Measurements from ENCODE around the gene KRT80.
"Not testable (repeated sequence)": the region's sequence is repeated elsewhere in the genome, so short reads cannot be mapped to it uniquely, and the experiment has no call there.

Gene KRT80

GRCh38 chr12:52191841-52192791, at the start of gene KRT80:
Gene KRT80 (minus strand): TSS chr12:52192014. CDS start chr12:52191902, 112 bp downstream.
- DNase-seq = peak in 1 of 2 experiments; percentile 38

GRCh38 chr12:52241205-52241842, 49.5 kb upstream of the KRT80 start:
- no peak for DNase-seq

- DNase-seq = not testable (repeated sequence)
These were observed 48.4 kb upstream of the KRT80 start for GRCh38 chr12:52240247-52240646.

GRCh38 chr12:52239767-52240166, 48.0 kb upstream of the KRT80 start:
- DNase-seq = no peak

- DNase-seq = no peak
These were observed 47.3 kb upstream of the KRT80 start for GRCh38 chr12:52238916-52239646.

GRCh38 chr12:52238207-52238840, 46.5 kb upstream of the KRT80 start:
- DNase-seq = no peak

- DNase-seq = no peak
These were observed 44.7 kb upstream of the KRT80 start for GRCh38 chr12:52236386-52237050.

- DNase-seq = peak in 1 of 2 experiments; percentile 26
These were observed 44.1 kb upstream of the KRT80 start for GRCh38 chr12:52235822-52236361.

GRCh38 chr12:52235001-52235764, 43.4 kb upstream of the KRT80 start:
- DNase-seq = no peak

GRCh38 chr12:52234223-52234810, 42.5 kb upstream of the KRT80 start:
- DNase-seq = no peak

GRCh38 chr12:52233462-52234207, 41.8 kb upstream of the KRT80 start:
- DNase-seq = no peak

GRCh38 chr12:52232674-52233461, 41.1 kb upstream of the KRT80 start, which contains the start of gene KRT7:
Gene KRT7 (plus strand): TSS chr12:52233243. CDS start chr12:52233297, 54 bp downstream.
- DNase-seq = no peak

GRCh38 chr12:52232203-52232673, 40.4 kb upstream of the KRT80 start:
- DNase-seq = no peak

GRCh38 chr12:52231305-52232202, 39.7 kb upstream of the KRT80 start:
- peak in 1 of 2 experiments; percentile 49 for DNase-seq

GRCh38 chr12:52230364-52231281, 38.8 kb upstream of the KRT80 start:
- DNase-seq = no peak

GRCh38 chr12:52229836-52230343, 38.1 kb upstream of the KRT80 start:
- DNase-seq = no peak

Data from NCI-H526 (cell line).